Heart left ventricle (tissue), 16 donors: ENCODE measurements around the gene STX11. TPM values are rescaled to one million over a fixed set of nuclear protein-coding genes. Genes with fewer than 3 reads are reported as not detected.

Experiments used
- ATAC-seq, 4 donors: fragments of 200-7000 bp; cut with Tn5 transposase; one replicate each; pipeline ENCODE4 v1.9.1; 2020 to 2022; ENCODE audit warnings: moderate library complexity in 4 of 4, mild to moderate bottlenecking in 3 of 4, moderate number of reproducible peaks in 1 of 4
- DNase-seq, 5 donors: peaks; one replicate each; pipeline ENCODE4 v3.0.0-alpha.2; 2020
- H3K27ac ChIP-seq, 12 donors: fragments of 200-600 bp; sonication (generic) in 4 of 12; one replicate each; pipeline versions ENCODE4 v1.5.0 to v1.8.0; 2016 to 2022; ENCODE audit warnings: mild to moderate bottlenecking in 2 of 12
- H3K27me3 ChIP-seq, 9 donors: fragments of 200-600 bp; sonication (generic) in 2 of 9; one replicate each; pipeline versions ENCODE4 v1.5.1 to v1.8.0; 2016 to 2022; ENCODE audit warnings: mild to moderate bottlenecking in 3 of 9
- H3K36me3 ChIP-seq, 9 donors: fragments of 200-600 bp; sonication (generic) in 2 of 9; one replicate each; pipeline versions ENCODE4 v1.5.0 to v1.8.0; 2018 to 2022; ENCODE audit warnings: mild to moderate bottlenecking in 2 of 9
- H3K4me1 ChIP-seq, 12 donors: fragments of 200-600 bp; sonication (generic) in 4 of 12; one replicate each; pipeline versions ENCODE4 v1.5.0 to v1.8.0; 2016 to 2022; ENCODE audit warnings: mild to moderate bottlenecking in 3 of 12
- H3K4me3 ChIP-seq, 12 donors: fragments of 200-600 bp; sonication (generic) in 4 of 12; one replicate each; pipeline versions ENCODE4 v1.5.0 to v1.8.0; 2017 to 2022; ENCODE audit warnings: mild to moderate bottlenecking in 9 of 12, moderate library complexity in 4 of 12
- H3K9me3 ChIP-seq, 12 donors: fragments of 200-600 bp; sonication (generic) in 4 of 12; one replicate each; pipeline versions ENCODE4 v1.5.0 to v1.8.0; 2016 to 2022; ENCODE audit warnings: mild to moderate bottlenecking in 1 of 12
- CTCF ChIP-seq, 12 donors: fragments of 200-600 bp; sonication (generic) in 4 of 12; IDR thresholded peaks; one replicate each; pipeline versions ENCODE4 v1.5.0 to v1.8.0; 2018 to 2022; ENCODE audit warnings: antibody characterized with exemption in 12 of 12, mild to moderate bottlenecking in 5 of 12
- POLR2A ChIP-seq, 2 donors: fragments of 450-650 bp; IDR thresholded peaks; one replicate each; pipeline ENCODE4 v1.6.1; 2017; ENCODE audit warnings: antibody characterized with exemption in 2 of 2, mild to moderate bottlenecking in 2 of 2, moderate library complexity in 2 of 2
- WGBS, 4 donors: extraction: QIAGEN DNeasy Blood & Tissue Kit in 2 of 4; methylation state at CpG; one replicate each; pipeline versions ENCODE4 v1.1.5 to v1.1.7; 2013 to 2018; 5-methylcytosine and 5-hydroxymethylcytosine counted together
- intact Hi-C, 10 donors: fragments of 100-400 bp; cut with DNase I; formaldehyde crosslinking; loops; one replicate each; pipeline versions ENCODE4 v1.11.1 to v1.14.2; 2022
- polyA plus RNA-seq, 2 donors: library from polyadenylated mRNA; stranded (reverse); fragments of 200-250 nt; gene quantifications; one replicate each; pipeline ENCODE4 v1.2.3, GENCODE V29; 2013
- total RNA-seq, 9 donors: library from RNA; depleted of rRNA in 2 of 9; stranded (reverse); fragments of >200 nt in 2 of 9; fragmentation: NEBNext Ultra II Directional in 3 of 9; extraction: Animal tissue kit (Norgen Biotek cat#: 25700) in 3 of 9; gene quantifications; one replicate each; pipeline versions ENCODE4 v1.1.0 to v1.2.4, GENCODE V29; 2016 to 2023
- donor health status: ischemic (EF 13 %, LVEDD 7.1; RV severe dilation, severe dysfunction).
- donor health status: healthy with polysubstance abuse.
- donor health status: DM: no; HTN: yes; CAD: no.
- donor health status: DM: no; HTN: no; CAD: no.
- donor health status: ischemic (EF 25% LVEDD 6.9; RV normal size, moderate dysfunction).
- donor health status: ischemic (EF 25% LVEDD 5.7; RV mildly dilated, moderate dysfunction).
- donor health status: healthy.
- donor health status: DM: yes; HTN: yes; CAD: no.
- donor health status: ischemic (EF 35%, LVEDD 5.7; RV mildly dilated, moderate dysfunction).
- donor health status: nonischemic (EF 11% LVEDD 7.7; RV severe dilation, severe dysfunction).
- donor health status: DM: yes; HTN: yes; CAD: no.
- donor health status: PGD.
- donor health status: ischemic (EF 29% LVEDD 5.4; RV normal size, mild dysfunction).
- donor health status: nonischemic (EF 23%, LVEDD 6.1; RV moderate dilation, normal function).

STX11 gene
- total and polyA plus RNA-seq, 11 donors, result 4.7 to 21.0 (median 9.0) TPM

DNA sequence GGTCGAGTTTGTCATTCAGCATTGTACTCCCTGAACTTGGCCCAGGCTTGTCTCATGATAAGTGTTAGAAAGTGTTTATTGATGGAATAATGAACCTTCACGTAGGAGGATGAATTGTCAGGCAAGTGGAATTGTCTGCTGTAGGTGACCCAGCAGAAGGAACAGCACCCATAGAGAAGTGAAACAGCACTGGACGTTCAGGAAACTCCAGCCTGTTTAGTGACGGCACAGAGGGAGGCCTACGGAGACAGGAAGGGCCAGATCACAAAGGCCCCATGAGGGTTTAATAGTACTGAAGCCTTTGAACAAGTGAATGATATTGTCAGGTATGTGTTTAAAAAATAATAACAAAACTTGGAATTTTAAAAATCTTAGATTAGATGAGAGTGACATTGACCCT, 2.9 kb downstream of the STX11 start:
- no peaks in the 10 kb centered on the region for H3K9me3 ChIP-seq
- no peaks in the 10 kb centered on the region for H3K27me3 ChIP-seq
- ATAC-seq (peak in 1 of 4 donors; percentile 20), DNase-seq (peak in 1 of 5 donors; percentile 31)
- H3K36me3 ChIP-seq, result peaks cover 0 to 9% (median 0%) of the 10 kb centered on the region in 9 donors
- WGBS, 4 donors, result 57 to 72% (median 67%) methylated on average over 5 of the region's 5 CpGs
- peak overlapping the region in 1 of 12 donors; percentile 84 for H3K4me3 ChIP-seq
- no peak for TF ChIP-seq POLR2A (IDR thresholded peaks at IDR 0.05)
- no peak for TF ChIP-seq CTCF (IDR thresholded peaks at IDR 0.05)
- H3K27ac ChIP-seq, result peak overlapping the region in 2 of 12 donors; percentile 24 to 97
- H3K4me1 ChIP-seq, result peaks cover 0 to 80% (median 22%) of the 10 kb centered on the region in 12 donors
- intact Hi-C loops, result loop anchor here in 7 of 10 donors (5.0 to 10.0 kb wide), 6 partner anchors 46 to 134 kb away; partner anchors contain the start of gene UTRN (in 2 of the 7)

DNA sequence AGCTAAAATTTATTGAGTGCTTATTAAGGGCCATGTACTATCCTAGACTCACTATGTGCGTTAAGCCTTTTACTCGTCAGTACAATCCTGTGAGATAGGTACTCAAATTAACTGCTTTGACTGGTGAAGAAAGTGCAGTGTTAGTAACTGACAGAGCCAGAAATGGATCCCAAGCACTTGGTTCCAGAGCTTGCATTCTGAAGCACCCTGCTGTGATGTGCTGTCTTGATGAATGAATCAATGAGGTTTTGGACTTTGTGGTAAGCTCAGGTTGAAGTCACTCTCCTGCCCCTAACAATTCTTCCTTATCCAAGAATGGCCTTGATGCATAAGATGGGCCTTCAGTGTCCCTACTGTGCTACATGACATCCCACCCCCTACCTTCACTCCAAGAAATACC, 3.7 kb downstream of the STX11 start:
- DNase-seq (no peak), ATAC-seq (no peak)
- no peaks in the 10 kb centered on the region for H3K9me3 ChIP-seq
- H3K4me3 ChIP-seq, result peak overlapping the region in 1 of 12 donors; percentile 84
- H3K27me3 ChIP-seq, result no peaks in the 10 kb centered on the region
- intact Hi-C loops, result loop anchor here in 7 of 10 donors (5.0 to 10.0 kb wide), 6 partner anchors 47 to 133 kb away; partner anchors contain the start of gene UTRN (in 2 of the 7)
- peak overlapping the region in 1 of 12 donors; percentile 97 for H3K27ac ChIP-seq
- peaks cover 0 to 9% (median 0%) of the 10 kb centered on the region in 9 donors for H3K36me3 ChIP-seq
- 92 to 99% (median 98%) methylated on average over 2 of the region's 2 CpGs for WGBS, 4 donors
- TF ChIP-seq POLR2A (IDR thresholded peaks at IDR 0.05) (no peak), CTCF (IDR thresholded peaks at IDR 0.05) (no peak)
- H3K4me1 ChIP-seq, result peaks cover 4 to 87% (median 29%) of the 10 kb centered on the region in 12 donors

DNA sequence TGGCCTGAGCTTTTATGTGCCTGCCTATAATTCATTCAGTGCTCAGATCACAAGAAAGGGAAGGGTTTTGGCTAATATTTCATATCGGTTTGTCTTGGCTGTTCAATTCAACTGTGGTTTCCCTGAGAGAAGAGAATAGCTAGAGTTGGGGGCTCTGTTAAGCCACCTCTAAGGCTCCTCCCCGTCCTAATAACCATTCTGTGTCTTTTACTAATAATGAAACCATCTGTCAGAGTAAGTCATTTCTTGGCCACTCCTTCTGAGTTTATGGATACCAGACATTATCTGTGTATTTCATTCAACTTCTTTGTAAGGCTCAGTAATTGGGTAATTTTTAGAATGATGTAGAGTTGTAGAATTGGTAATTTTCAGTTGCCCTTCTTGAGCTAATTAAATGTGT, 5.2 kb downstream of the STX11 start:
- H3K4me3 ChIP-seq, result no peak overlapping the region
- 85 to 94% (median 90%) methylated on average over 2 of the region's 2 CpGs for WGBS, 4 donors
- H3K4me1 ChIP-seq, result peaks cover 4 to 94% (median 32%) of the 10 kb centered on the region in 12 donors

More for the DNA sequence above, 5.2 kb downstream of the STX11 start:
- ATAC-seq, result no peak
- H3K9me3 ChIP-seq, result no peaks in the 10 kb centered on the region
- intact Hi-C loops, result loop anchor here in 6 of 10 donors (5.0 to 10.0 kb wide), 4 partner anchors 51 to 132 kb away; partner anchors contain the start of gene UTRN (in 3 of the 6)
- DNase-seq, result no peak
- H3K27me3 ChIP-seq, result no peaks in the 10 kb centered on the region
- peaks cover 0 to 9% (median 0%) of the 10 kb centered on the region in 9 donors for H3K36me3 ChIP-seq
- no peak for TF ChIP-seq POLR2A (IDR thresholded peaks at IDR 0.05)
- TF ChIP-seq CTCF (IDR thresholded peaks at IDR 0.05), result no peak
- peak overlapping the region in 1 of 12 donors; percentile 59 for H3K27ac ChIP-seq
